GM19035 (cell line): Measurements from ENCODE around the gene NCOA1.
A peak's percentile ranks its signal among the peaks of the same experiment; 100 is the strongest.
"Not testable (repeated sequence)": the region's sequence is repeated elsewhere in the genome, so short reads cannot be mapped to it uniquely, and the experiment has no call there.

ENCODE experiments used
- ATAC-seq: cut with Tn5 transposase; IDR thresholded peaks from one replicate; pipeline ENCODE4 v1.9.1; 2021; ENCODE audit not compliant: unreplicated experiment

NCOA1 gene

GRCh38 chr2:24676493-24676892, 185.4 kb downstream of the NCOA1 start:
- no peak for ATAC-seq

DNA sequence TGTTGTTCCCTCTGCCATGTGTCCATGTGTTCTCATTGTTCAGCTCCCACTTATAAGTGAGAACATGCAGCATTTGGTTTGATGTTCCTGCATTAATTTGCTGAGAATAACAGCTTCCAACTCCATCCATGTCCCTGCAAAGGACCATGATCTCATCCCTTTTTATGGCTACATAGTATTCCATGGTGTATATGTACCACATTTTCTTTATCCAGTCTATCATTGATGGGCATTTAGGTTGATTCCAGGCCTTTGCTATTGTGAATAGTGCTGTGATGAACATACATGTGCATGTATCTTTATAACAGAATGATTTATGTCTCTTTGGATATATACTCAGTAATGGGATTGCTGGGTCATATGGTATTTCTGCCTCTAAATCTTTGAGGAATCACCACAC, 187.0 kb downstream of the NCOA1 start:
- not testable (repeated sequence) for ATAC-seq

GRCh38 chr2:24680196-24680595, 189.1 kb downstream of the NCOA1 start:
- no peak for ATAC-seq

DNA sequence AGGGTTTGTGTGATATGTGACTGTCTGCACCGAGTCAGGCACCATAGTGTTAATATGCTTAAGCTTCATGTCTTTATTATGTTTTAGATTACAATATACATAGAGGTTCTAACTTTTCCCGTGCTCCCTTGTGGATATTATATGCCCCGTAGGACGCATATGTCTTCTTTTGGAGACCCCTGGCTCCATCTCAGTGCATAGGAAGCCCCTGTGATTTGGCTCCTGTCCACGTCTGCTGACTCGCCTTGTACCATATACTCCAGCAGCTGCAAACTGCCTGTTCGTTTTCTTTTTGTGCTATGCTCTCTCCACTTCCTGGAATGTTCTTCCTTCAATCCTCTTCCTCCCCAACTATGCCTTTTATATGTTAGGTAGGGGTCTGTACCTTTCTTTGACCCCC, 191.2 kb downstream of the NCOA1 start:
- no peak for ATAC-seq

DNA sequence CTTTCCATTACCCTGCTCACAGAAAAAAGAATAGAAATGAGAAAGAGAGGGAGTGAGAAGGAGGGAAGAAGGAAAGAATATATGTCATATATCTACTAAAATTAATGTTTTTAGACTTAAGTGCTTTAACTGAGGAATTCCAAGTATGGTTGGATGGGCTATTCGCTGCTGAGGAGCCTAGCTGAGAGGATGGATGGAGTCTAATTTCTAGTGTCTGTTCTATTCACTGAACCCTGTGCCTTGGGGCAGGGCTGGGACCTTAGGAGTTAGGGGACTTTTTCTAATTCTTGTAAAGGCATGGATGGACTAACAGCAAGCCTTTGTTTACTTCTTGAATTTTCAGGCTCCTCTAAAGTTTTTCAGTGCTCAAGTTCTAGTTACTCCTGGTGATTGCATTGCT, 192.4 kb downstream of the NCOA1 start:
- no peak for ATAC-seq

GRCh38 chr2:24690524-24690923, 199.5 kb downstream of the NCOA1 start:
- no peak for ATAC-seq

DNA sequence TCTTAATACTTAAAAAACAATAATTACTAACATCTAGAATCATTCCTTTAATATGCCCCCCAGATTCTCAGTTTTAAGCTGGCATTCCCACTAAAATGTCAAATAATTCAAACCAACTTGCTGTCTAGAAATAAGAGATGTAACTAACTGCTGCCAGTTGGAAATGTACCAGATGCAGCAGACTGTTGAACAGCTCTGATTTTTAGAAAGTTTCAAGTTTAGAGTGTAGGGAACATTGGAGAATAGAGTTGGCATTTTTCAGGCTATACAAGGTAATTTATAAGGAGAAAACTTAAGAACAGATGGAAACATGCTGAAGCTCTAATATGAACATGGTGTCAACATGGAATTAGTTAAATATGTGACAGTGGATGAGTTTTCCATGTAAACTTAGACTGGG, 200.8 kb downstream of the NCOA1 start:
- no peak for ATAC-seq

DNA sequence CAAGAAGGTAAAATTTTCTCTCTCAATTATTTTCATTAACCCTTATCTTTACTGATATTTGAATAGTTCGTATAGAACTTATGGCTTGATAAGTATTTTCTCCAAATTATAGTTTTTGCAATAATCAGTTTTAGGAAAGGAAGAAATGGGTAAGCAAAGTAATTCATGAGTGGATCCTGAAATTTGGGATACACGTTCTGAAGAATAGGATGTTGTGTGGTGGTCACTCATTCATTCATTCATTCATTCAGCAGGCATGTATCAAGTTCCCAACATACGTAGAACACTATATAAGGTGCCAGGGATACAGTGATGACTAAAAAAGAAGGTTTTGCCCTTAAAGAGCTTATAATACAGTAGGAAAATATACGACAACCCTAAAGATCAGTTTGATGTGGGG, 206.7 kb downstream of the NCOA1 start:
- no peak for ATAC-seq

- ATAC-seq = no peak
Measured at GRCh38 chr2:24702800-24703199, 211.7 kb downstream of the NCOA1 start.

DNA sequence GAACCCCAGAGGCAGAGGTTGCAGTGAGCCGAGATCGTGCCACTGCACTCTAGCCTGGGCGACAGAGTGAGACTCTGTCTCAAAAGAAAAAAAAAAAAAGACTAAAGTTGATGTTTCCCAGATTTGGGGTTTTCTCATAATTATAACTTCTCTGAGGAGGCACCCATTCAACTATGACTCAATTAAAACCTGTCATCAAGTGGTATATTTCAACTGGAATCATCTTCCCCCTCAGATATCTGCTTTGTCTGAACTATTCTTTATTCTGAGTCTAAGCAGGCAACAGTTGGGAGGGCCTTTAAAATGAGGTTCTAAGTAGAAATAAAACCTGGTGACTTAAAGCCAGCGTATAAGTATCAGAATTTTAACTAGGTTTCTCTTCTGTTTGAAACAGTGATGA, 213.6 kb downstream of the NCOA1 start:
- ATAC-seq = no peak

DNA sequence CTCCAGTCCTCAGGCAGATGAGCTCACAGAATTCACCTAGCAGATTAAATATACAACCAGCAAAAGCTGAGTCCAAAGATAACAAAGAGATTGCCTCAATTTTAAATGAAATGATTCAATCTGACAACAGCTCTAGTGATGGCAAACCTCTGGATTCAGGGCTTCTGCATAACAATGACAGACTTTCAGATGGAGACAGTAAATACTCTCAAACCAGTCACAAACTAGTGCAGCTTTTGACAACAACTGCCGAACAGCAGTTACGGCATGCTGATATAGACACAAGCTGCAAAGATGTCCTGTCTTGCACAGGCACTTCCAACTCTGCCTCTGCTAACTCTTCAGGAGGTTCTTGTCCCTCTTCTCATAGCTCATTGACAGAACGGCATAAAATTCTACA, 216.1 kb downstream of the NCOA1 start:
- ATAC-seq = no peak

GRCh38 chr2:24708537-24709152, 217.6 kb downstream of the NCOA1 start:
- ATAC-seq = no peak

DNA sequence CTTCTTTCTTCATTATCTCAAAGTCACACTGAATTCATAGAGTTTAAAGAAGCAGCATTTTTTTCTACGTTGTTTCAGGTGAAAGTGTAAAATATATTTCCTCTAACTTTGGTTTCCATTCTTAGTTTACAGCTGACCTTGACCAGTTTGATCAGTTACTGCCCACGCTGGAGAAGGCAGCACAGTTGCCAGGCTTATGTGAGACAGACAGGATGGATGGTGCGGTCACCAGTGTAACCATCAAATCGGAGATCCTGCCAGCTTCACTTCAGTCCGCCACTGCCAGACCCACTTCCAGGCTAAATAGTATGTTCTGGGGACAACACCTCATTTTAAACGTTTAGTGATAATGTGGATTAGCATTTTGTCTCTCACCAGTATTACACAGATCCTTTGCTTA, 219.8 kb downstream of the NCOA1 start:
- no peak for ATAC-seq

GRCh38 chr2:24711865-24712264, 220.8 kb downstream of the NCOA1 start:
- no peak for ATAC-seq

- ATAC-seq = no peak
Measured at GRCh38 chr2:24712296-24712695, 221.2 kb downstream of the NCOA1 start.

- ATAC-seq = no peak
Measured at GRCh38 chr2:24717263-24717951, 226.4 kb downstream of the NCOA1 start.

DNA sequence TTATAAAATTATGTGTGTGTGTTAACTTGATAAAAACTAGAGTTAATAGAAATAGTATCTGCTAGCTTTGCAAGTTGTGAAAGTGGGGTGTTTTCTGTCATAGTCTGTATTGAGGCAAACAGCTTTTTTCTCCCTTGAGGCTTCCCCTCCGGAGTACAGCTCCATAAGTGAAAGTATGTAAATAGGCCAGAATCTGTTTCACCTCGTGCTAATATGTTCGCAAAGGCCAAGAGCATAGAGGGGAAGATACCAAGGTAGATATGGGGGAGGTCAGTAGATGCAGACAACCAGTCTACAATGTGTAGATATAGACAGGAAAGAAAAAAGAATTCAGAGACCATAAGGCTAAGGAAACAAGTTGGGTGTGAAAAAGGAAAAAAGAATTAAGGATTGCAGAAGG, 229.3 kb downstream of the NCOA1 start:
- peak; percentile 82 for ATAC-seq

DNA sequence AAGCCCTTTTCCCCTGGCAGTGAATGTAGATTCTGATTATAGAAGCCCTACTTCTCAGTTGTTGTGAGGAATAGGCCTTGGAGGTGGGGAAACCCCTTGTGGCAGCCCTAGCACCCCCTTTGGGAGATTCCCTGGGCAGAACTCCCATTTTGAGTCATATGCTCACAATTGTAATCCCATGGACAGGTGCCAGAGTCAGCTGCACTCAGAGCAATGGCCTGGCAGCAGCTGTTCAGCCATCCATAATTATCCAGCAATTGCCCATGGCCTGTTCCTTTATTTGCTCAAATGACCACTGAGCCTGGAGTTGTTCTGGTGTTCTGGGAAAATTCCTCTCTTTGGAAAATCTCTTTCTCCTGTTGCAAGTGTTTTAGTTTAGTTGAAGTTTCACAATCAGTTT, 230.4 kb downstream of the NCOA1 start:
- no peak for ATAC-seq

- no peak for ATAC-seq
Measured at GRCh38 chr2:24722141-24722790, 231.2 kb downstream of the NCOA1 start.

DNA sequence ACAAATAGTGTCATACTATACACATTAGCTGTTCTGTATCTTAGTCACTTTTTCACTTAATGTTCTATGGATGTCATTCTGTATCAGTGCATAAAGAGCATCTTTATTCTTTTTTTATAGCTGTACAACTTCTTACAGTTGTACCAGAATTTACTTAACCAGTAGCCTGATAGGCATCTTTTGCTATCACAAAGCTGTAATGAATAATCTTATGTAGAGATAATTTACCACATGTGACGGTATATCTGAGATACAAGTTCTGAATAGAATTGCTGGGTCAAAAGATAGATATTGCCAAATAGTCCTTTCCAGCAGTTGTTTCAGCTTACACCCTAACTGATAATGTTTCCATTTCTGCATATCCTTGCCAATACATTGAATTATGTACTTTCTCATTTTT, 232.1 kb downstream of the NCOA1 start:
- no peak for ATAC-seq

- no peak for ATAC-seq
Measured at GRCh38 chr2:24723665-24724064, 232.6 kb downstream of the NCOA1 start.

DNA sequence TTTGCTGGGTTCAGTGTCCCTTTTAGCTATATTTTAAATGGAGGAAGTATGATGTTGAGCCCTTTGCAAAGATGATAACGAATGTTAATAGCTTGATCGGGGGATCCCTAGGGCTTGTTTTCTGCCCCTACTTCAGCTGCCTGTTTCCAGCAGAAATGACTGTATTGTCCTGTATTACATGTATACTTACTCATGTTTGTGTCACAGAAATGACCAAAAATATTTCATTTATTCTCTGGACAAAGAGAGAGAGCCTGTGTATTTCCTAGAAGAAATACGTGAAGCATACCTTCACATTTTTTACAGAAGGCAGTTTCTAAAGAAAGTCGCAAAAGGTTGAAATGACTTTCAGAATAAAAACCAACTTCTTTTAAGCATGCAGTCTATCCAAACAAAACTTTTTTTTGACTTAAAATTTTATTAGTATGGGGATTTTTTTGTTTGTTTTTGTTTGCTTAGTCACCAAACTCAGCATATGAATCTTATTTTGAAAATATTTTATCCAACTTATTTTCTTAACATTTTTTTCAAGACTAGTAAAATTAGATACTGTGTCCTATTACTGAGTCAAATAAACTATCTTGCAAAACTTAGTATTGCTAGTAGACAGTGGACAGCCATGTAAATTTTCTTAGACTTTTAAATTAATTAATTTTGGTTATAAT, 233.2 kb downstream of the NCOA1 start:
- ATAC-seq = no peak
